Activated naive CD4-positive, alpha-beta T cell treated with anti-CD3 and anti-CD28 coated beads, Interleukin-2, amount 10 ng/mL, durations not matched to agents 7 days and 5 days (primary cell): ENCODE data around the gene LRRIQ4.

Experiments used
- CTCF ChIA-PET: fragments of 350-600 bp; sonication (Branson Sonifier 250); formaldehyde crosslinking; loops from one replicate; lab custom pipeline; 2021; ENCODE audit warnings: antibody characterized with exemption; lab: Charles Lee
- DNase-seq: peaks from one replicate; pipeline ENCODE4 v3.0.0-alpha.2; 2020
- H3K27ac Mint-ChIP-seq: one replicate; pipeline ENCODE4 v1.8.0; 2021; ENCODE audit warnings: mild to moderate bottlenecking, moderate library complexity, mixed read lengths
- H3K27me3 Mint-ChIP-seq: one replicate; pipeline ENCODE4 v1.8.0; 2021; ENCODE audit warnings: mild to moderate bottlenecking, mixed read lengths
- H3K36me3 Mint-ChIP-seq: one replicate; pipeline ENCODE4 v1.8.0; 2021; ENCODE audit warnings: mixed read lengths
- H3K4me1 Mint-ChIP-seq: one replicate; pipeline ENCODE4 v1.8.0; 2021; ENCODE audit warnings: mixed read lengths
- H3K4me3 Mint-ChIP-seq: one replicate; pipeline ENCODE4 v1.8.0; 2021; ENCODE audit warnings: mild to moderate bottlenecking, moderate library complexity, mixed read lengths
- H3K9me3 Mint-ChIP-seq: one replicate; pipeline ENCODE4 v1.8.0; 2021; ENCODE audit warnings: mixed read lengths

LRRIQ4 gene

DNA sequence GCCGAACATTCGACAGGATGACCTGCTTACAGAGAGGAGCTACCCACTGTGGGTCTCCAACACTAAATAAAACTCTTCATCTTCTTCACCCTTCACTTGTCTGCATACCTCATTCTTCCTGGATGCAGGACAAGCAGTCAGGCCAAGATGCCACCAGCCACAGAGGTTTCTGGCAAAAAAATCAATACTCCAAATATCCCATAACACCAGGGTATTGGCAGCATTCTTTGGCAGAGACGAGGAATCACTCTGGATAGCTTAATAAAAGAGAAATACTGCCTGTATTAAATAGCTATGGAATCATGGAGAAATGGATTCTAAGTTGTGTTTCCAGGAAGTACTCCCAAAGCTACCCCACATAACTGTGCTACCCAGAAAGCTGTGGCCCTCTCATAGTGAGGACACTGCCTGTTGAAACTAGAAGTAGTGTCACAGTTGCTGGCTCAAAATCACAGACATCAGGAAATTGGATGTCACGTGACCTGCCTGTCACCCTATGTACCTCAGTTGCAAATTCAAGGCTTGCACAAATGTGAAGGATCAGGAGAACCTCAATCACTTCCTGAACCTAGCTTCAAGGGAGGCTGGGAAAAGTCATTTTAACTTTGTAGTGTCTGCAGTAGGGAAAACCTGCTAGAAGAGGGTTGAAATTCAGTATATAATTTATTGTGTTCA is 68.0 kb downstream of the LRRIQ4 start:
- Mint-ChIP-seq H3K27me3 (no peaks in the 10 kb centered on the region), H3K9me3 (no peaks in the 10 kb centered on the region), H3K27ac (no peak overlapping the region), H3K4me1 (peaks cover 11% of the 10 kb centered on the region), H3K4me3 (no peak overlapping the region), H3K36me3 (no peaks in the 10 kb centered on the region)
- DNase-seq: no peak
- CTCF ChIA-PET: interaction anchor here (1.2 kb wide), 1 partner anchor 93 kb away, joined by 4 read pairs; no protein-coding TSS in a partner anchor

DNA sequence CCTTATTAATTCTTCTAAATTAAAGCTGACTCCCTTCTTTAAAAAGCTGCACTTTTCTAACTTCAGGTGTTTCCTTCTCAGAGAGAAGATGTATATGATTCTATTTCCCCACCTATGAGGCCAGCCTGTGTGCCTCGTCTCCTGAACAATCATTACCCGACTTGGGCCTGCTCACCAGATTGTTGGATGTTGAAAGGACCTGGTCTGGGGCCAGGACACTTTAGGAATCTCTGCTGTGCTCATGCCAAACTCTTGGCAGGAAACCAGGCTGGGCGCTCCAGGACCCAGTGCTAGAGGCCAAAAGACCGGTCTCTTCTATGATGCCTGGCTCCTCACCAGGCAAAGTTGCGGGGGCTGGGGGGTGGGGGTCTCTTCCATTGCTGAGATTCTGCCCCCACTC is 74.0 kb downstream of the LRRIQ4 start:
- CTCF ChIA-PET: no interaction called here
- no peak for DNase-seq
- H3K27me3 Mint-ChIP-seq: peaks cover 4% of the 10 kb centered on the region
- H3K36me3 Mint-ChIP-seq: no peaks in the 10 kb centered on the region
- H3K27ac Mint-ChIP-seq: no peak overlapping the region
- no peak overlapping the region for H3K4me3 Mint-ChIP-seq
- peaks cover 3% of the 10 kb centered on the region for H3K4me1 Mint-ChIP-seq
- no peaks in the 10 kb centered on the region for H3K9me3 Mint-ChIP-seq
